ENCODE measurements around the gene ZNRF1. TPM values are rescaled to one million over a fixed set of nuclear protein-coding genes. Genes with fewer than 3 reads are reported as not detected.

Gene ZNRF1
- total RNA-seq, 4 donors from 2014 or later: 7.5 to 20.7 (median 15.1) TPM

DNA sequence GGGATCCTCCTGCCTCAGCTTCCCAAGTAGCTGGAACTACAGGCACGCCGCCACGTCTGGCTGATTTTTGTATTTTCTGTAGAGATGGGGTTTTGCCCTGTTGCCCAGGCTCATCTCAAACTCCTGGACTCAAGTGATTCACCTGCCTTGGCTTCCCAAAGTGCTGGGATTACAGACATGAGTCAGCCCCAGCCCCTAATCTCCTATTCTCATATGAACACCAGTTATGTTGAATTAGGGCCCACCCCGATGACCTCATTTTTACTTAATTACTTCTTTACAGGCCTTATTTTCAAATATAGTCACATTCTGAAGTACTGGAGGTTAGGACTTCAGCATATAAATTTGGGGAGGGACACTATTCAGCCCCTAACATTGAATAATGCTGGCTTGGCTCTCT, 49.2 kb downstream of the ZNRF1 start:
- no peak for ATAC-seq (ENCODE audit: low FRiP score)
- TF ChIP-seq, protein P1, sequence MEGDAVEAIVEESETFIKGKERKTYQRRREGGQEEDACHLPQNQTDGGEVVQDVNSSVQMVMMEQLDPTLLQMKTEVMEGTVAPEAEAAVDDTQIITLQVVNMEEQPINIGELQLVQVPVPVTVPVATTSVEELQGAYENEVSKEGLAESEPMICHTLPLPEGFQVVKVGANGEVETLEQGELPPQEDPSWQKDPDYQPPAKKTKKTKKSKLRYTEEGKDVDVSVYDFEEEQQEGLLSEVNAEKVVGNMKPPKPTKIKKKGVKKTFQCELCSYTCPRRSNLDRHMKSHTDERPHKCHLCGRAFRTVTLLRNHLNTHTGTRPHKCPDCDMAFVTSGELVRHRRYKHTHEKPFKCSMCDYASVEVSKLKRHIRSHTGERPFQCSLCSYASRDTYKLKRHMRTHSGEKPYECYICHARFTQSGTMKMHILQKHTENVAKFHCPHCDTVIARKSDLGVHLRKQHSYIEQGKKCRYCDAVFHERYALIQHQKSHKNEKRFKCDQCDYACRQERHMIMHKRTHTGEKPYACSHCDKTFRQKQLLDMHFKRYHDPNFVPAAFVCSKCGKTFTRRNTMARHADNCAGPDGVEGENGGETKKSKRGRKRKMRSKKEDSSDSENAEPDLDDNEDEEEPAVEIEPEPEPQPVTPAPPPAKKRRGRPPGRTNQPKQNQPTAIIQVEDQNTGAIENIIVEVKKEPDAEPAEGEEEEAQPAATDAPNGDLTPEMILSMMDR (IDR thresholded peaks at IDR 0.05): no peak
- no peak for DNase-seq (ENCODE audit: low spot score)

DNA sequence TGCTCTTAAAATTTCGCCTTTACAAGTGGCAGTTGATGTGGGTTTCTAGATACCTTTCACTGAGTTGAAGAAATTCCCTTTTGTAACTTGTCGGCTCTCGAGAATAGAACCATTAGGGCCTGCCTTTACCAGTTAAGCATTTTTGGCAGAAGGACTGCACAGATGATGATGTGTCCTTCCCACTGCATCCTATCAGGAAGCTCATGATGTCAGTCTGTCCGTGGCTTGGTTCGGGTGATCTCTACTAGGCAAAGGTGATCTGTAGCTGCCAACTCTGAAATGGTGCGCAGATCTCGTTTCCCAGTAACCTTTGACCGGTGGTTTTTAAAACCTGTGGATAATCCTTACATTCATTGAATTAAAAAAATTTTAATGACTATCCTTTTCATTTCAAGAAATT, 49.7 kb downstream of the ZNRF1 start:
- ATAC-seq (ENCODE audit: low FRiP score): no peak
- TF ChIP-seq, protein P1 (IDR thresholded peaks at IDR 0.05): no peak
- no peak for DNase-seq (ENCODE audit: low spot score)

DNA sequence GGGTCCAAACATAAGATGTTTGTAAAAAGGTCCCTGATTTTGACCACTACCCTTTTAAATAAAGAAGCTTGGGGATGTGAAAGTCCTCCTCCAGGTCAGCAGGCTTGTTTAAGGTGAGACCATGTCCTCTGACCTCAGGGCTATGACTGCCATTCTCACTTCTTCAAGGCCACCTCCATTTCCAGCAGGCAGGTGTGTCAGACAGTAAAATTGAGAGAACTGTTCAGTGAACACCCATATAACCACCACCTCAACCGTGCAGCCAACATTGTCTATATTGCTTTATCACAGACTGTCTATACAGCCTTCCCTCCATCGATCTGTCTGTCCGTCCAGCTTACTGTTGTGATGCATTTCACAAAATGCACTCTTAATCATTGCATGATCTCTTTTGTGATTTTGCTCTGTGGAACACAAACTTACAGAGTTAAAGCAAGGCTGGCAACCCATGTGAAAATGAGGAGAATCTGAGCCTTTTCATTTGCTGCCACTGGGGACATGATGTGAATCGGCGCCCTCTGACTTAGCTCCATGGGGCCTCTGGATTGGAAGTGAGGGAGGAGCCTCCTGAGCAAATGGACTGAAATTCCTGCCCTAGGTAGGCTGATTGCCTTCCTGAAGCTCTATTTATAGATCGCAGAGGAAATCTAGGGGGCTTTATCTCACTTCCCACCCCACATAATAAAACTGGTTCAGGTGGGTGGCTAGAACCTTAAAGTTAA, 53.8 kb downstream of the ZNRF1 start:
- TF ChIP-seq, protein P1 (IDR thresholded peaks at IDR 0.05): no peak
- no peak for ATAC-seq (ENCODE audit: low FRiP score)
- no peak for DNase-seq (ENCODE audit: low spot score)

DNA sequence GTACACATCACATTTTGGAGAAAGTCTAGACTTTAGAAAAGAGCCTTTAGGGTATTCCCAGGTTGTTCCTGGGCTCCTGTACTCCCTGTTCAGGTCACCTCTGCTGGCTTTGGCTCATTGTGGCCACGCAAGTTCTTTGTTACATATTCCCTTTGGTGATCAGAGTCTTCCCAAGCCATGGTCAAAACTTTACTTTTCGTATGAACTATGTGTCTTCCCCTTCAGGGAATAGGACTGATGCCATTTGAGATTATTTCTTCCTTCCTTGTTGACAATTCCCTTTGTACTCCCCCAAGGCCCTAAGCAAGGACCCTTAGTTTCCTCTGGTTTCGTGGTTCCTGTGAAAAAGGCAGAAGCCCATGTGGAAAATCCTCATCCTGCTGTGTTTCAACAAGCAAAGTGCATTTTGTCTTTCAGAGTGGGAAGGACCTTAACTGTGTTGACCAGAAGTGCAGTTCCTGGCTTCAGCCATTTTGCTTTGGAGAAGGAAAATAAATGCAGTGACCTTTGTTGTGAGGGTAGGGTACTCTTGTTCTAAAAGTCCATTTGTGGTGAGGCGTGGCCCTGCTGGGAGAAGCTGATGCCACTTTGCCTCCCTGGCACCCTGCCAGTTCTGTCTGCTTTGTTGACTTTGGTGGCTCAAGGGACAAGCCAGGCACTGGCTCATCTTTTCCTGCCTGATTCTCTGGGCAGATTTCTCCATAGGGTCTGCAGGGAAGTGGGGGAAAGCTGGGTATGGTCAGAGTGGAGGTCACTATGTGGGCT, 55.1 kb downstream of the ZNRF1 start:
- no peak for ATAC-seq (ENCODE audit: low FRiP score)
- TF ChIP-seq, protein P1 (IDR thresholded peaks at IDR 0.05): no peak
- peak; percentile 36 for DNase-seq (ENCODE audit: low spot score)

DNA sequence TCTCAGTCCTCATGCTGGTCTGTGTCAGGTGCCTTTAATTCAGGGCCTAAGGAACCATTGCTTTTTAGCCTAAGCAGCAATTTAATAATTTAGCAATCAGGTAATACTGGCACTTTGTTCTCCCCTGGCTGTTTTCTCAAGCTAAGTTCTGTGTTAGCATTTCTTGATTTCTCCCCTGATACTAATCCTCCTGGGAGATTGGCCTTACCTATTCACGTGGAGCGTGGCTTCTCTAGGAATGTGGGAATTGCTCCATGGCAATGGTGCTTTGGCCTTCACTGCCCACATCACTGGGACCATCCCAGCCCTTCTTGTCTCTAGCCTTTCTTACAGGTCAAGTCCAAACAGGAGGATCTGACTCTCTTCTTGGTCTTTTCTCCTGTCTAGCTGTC, 55.7 kb downstream of the ZNRF1 start:
- ATAC-seq (ENCODE audit: low FRiP score) (no peak), DNase-seq (ENCODE audit: low spot score) (no peak)
- TF ChIP-seq, protein P1 (IDR thresholded peaks at IDR 0.05): no peak

DNA sequence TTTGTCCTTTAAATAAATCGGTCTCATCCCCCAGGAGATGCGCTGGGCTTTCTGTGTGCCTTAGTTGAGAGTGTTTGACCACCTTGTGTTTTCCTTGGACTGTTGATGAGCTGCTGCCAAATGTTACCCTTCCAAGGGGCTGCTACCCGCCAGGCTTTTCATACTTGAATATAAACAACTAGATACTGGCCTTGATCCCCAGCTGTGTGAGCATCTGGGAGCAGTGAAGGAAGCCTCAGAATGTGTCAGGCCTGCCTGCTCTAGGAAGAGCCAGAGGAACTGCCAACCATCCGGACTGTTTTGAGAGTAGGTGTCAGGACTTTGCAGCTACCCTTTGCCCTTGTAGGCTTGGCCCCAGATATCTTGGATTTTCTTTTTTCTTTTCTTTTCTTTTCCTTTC, 60.0 kb downstream of the ZNRF1 start:
- ATAC-seq (ENCODE audit: low FRiP score) (peak; percentile 44), DNase-seq (ENCODE audit: low spot score) (no peak)
- TF ChIP-seq, protein P1 (IDR thresholded peaks at IDR 0.05): no peak

DNA sequence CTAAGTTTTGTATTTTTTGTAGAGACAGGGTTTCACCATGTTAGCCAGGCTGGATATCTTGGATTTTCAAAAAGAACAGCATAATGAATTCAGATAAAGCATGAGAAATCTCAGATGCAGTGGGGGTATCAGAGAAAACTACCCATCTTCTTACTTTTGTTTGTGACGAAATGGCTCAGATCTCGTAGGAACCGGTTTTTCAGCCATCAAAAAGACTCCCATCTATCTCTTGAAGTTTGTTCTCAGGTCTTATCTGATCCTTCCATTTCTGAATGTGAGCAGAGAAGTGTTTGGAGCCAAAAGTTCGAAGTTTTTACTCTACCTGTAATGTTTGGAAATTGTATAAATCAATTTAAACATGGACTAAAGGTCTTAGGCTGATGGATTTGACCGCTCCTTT, 60.6 kb downstream of the ZNRF1 start:
- TF ChIP-seq, protein P1 (IDR thresholded peaks at IDR 0.05): no peak
- ATAC-seq (ENCODE audit: low FRiP score): no peak
- no peak for DNase-seq (ENCODE audit: low spot score)
